Testis (tissue), 2 donors: Measurements from ENCODE around the gene ANKS1B.

Experiments used
- POLR2A ChIP-seq: fragments of 450-650 bp; IDR thresholded peaks from one replicate; pipeline ENCODE4 v1.6.1; 2017; ENCODE audit warnings: antibody characterized with exemption, mild to moderate bottlenecking, moderate library complexity
- TF ChIP-seq, protein P1 (sequence below), 3 experiments: fragments of 450-650 bp in 2 of 3; fragments of 200-600 bp in 1 of 3; sonication (generic) in 1 of 3; IDR thresholded peaks; one replicate each; pipeline ENCODE4 v1.5.1; 2016 to 2019; ENCODE audit warnings: antibody characterized with exemption in 3 of 3, mild to moderate bottlenecking in 2 of 3, moderate library complexity in 1 of 3

DNA sequence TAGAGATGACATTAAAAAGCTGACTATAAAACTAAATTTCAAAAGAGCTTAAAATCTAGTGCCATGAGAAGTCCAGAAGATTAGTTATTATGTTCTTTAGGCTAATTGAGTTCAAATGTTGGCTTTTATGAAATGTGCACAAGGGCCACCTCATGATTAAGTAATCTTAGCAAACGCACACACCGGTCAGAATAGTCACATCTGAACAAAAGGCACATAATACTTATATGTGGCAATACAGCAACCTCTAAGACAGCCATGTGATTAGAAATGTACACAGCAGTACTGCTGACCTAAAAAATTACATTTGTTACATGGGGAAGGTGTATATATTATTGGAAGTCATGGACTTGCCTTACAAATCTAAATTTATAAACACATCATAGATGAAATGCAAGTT is 681.9 kb downstream of the ANKS1B start:
- no peak for TF ChIP-seq POLR2A
- TF ChIP-seq, protein P1, sequence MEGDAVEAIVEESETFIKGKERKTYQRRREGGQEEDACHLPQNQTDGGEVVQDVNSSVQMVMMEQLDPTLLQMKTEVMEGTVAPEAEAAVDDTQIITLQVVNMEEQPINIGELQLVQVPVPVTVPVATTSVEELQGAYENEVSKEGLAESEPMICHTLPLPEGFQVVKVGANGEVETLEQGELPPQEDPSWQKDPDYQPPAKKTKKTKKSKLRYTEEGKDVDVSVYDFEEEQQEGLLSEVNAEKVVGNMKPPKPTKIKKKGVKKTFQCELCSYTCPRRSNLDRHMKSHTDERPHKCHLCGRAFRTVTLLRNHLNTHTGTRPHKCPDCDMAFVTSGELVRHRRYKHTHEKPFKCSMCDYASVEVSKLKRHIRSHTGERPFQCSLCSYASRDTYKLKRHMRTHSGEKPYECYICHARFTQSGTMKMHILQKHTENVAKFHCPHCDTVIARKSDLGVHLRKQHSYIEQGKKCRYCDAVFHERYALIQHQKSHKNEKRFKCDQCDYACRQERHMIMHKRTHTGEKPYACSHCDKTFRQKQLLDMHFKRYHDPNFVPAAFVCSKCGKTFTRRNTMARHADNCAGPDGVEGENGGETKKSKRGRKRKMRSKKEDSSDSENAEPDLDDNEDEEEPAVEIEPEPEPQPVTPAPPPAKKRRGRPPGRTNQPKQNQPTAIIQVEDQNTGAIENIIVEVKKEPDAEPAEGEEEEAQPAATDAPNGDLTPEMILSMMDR (IDR thresholded peaks at IDR 0.05): no peak
